Esophagus muscularis mucosa (tissue), 3 donors: ENCODE data around the gene LCP2.

Experiments used
- POLR2A ChIP-seq: fragments of 450-650 bp; IDR thresholded peaks from one replicate; pipeline ENCODE4 v1.6.1; 2017; ENCODE audit warnings: antibody characterized with exemption, moderate library complexity, mild to moderate bottlenecking, low read depth
- POLR2AphosphoS5 ChIP-seq, 2 donors: sonication (generic); formaldehyde crosslinking; IDR thresholded peaks; one replicate each; pipeline ENCODE4 v1.6.1; 2017; ENCODE audit warnings: antibody characterized with exemption in 2 of 2
- TF ChIP-seq, protein P1 (sequence below), 3 experiments: fragments of 200-600 bp in 2 of 3; fragments of 450-650 bp in 1 of 3; sonication (generic) in 2 of 3; IDR thresholded peaks; one replicate each; pipeline ENCODE4 v1.5.1; 2017 to 2019; ENCODE audit warnings: antibody characterized with exemption in 3 of 3, mild to moderate bottlenecking in 2 of 3, moderate library complexity in 1 of 3

DNA sequence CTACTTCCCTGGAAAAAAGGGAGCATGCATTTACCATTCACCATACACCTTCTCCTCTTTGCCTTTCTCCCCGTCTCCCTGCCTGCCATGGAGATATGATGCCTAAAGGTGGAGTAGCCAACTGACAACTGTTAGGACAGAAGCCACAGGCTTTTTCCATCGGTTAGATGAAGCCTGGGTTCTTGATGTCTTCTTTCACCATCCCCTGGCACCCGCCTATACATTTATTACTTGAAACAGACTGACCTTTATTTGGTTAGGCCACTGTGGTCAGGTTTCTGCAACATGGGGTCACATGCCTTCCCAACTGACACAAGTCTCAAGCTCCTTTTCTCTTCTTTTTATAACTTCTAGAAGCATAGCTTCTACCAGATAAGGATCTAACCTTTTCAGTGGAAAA is 7.1 kb downstream of the LCP2 start:
- TF ChIP-seq, protein P1, sequence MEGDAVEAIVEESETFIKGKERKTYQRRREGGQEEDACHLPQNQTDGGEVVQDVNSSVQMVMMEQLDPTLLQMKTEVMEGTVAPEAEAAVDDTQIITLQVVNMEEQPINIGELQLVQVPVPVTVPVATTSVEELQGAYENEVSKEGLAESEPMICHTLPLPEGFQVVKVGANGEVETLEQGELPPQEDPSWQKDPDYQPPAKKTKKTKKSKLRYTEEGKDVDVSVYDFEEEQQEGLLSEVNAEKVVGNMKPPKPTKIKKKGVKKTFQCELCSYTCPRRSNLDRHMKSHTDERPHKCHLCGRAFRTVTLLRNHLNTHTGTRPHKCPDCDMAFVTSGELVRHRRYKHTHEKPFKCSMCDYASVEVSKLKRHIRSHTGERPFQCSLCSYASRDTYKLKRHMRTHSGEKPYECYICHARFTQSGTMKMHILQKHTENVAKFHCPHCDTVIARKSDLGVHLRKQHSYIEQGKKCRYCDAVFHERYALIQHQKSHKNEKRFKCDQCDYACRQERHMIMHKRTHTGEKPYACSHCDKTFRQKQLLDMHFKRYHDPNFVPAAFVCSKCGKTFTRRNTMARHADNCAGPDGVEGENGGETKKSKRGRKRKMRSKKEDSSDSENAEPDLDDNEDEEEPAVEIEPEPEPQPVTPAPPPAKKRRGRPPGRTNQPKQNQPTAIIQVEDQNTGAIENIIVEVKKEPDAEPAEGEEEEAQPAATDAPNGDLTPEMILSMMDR (IDR thresholded peaks at IDR 0.05): no peak
- TF ChIP-seq POLR2AphosphoS5 (IDR thresholded peaks at IDR 0.05) (no peak), POLR2A (no peak)
